Measurements from ENCODE around the gene PKIG.

- TF ChIP-seq ZNF3 (CRISPR knock-in tag; IDR thresholded peaks at IDR 0.05) (no peak), WHSC1 (IDR thresholded peaks at IDR 0.05; ENCODE audit: low read length) (no peak), ZNF384 (IDR thresholded peaks at IDR 0.05; ENCODE audit: low read depth, low read length) (no peak), ESRRB (CRISPR knock-in tag; IDR thresholded peaks at IDR 0.05; ENCODE audit: borderline replicate concordance) (no peak), CBX5 (IDR thresholded peaks at IDR 0.05; ENCODE audit: borderline replicate concordance, low read depth) (no peak), MBD2 (IDR thresholded peaks at IDR 0.05; ENCODE audit: borderline replicate concordance, low read depth) (no peak), MED1 (CRISPR knock-in tag; IDR thresholded peaks at IDR 0.05; ENCODE audit: borderline replicate concordance) (no peak), L3MBTL2 (IDR thresholded peaks at IDR 0.05) (no peak), HBP1 (CRISPR knock-in tag; IDR thresholded peaks at IDR 0.05) (no peak), CTCF (IDR thresholded peaks at IDR 0.05 in 2 of 3, conservative IDR thresholded peaks at IDR 0.05 in 1 of 3; ENCODE audit: insufficient read depth in 2 of 3, low read depth in 1 of 3, low read length in 3 of 3) (no peak), NR3C1 (CRISPR knock-in tag; IDR thresholded peaks at IDR 0.05) (no peak), ZBTB8A (IDR thresholded peaks at IDR 0.05; ENCODE audit: partially characterized antibody) (no peak), ZNF354B (CRISPR knock-in tag; IDR thresholded peaks at IDR 0.05) (no peak)
Observed at GRCh38 chr20:44621325-44621724, 38.9 kb downstream of the PKIG start.

Data from K562 (cell line).